ENCODE measurements around the gene CTTN. TPM values are rescaled to one million over a fixed set of nuclear protein-coding genes. Genes with fewer than 3 reads are reported as not detected.
"Not testable (repeated sequence)": the region's sequence is repeated elsewhere in the genome, so short reads cannot be mapped to it uniquely, and the experiment has no call there.

CTTN gene
- total RNA-seq, 1 donor from 2014 or later, result 227 TPM

DNA sequence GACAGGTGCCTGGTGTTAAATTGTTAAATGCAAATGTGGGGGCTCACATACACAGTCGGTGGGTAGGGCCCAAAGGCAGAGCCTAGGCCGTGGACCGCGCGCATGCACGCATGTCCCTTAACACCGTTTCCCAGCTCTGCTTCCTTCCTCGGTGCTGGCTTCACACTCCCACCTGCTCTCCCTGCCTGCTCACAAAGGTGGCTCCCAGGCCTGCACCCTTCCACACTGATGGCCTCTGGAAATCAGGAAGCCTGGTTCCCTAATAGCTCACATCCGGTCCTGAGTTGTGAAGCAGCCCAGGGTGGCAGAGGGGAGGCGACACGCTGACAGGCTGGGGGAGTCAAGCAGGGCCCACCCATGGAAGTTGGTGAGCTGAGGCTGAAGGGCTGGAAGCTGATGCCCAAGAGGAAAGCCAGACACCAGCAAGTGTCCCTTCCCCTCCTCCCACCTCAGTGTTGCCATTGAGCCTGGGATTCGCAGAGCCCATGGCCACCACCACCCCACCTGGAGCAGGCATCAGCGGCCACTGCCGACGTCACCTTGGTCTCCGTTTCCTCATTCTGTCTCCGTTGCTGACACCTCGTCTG, 13.7 kb upstream of the CTTN start:
- Histone ChIP-seq H3K4me3 (no peak overlapping the region), H3K9me3 (no peaks in the 10 kb centered on the region), H3K4me1 (peaks cover 18% of the 10 kb centered on the region), H3K36me3 (peaks cover 0 to 9% of the 10 kb centered on the region in 2 donors), H3K27me3 (no peaks in the 10 kb centered on the region), H3K27ac (peak overlapping the region; percentile 33)
- TF ChIP-seq POLR2AphosphoS5 (IDR thresholded peaks at IDR 0.05; ENCODE audit: insufficient read depth in 1 of 2, low read depth in 1 of 2) (no peak), POLR2A (IDR thresholded peaks at IDR 0.05) (no peak)
- TF ChIP-seq, protein P1, sequence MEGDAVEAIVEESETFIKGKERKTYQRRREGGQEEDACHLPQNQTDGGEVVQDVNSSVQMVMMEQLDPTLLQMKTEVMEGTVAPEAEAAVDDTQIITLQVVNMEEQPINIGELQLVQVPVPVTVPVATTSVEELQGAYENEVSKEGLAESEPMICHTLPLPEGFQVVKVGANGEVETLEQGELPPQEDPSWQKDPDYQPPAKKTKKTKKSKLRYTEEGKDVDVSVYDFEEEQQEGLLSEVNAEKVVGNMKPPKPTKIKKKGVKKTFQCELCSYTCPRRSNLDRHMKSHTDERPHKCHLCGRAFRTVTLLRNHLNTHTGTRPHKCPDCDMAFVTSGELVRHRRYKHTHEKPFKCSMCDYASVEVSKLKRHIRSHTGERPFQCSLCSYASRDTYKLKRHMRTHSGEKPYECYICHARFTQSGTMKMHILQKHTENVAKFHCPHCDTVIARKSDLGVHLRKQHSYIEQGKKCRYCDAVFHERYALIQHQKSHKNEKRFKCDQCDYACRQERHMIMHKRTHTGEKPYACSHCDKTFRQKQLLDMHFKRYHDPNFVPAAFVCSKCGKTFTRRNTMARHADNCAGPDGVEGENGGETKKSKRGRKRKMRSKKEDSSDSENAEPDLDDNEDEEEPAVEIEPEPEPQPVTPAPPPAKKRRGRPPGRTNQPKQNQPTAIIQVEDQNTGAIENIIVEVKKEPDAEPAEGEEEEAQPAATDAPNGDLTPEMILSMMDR (IDR thresholded peaks at IDR 0.05), result no peak
- DNase-seq (ENCODE audit: extremely low spot score in 2 of 2), result no peak
- intact Hi-C loops (cut with DNase I), result no loop called here

DNA sequence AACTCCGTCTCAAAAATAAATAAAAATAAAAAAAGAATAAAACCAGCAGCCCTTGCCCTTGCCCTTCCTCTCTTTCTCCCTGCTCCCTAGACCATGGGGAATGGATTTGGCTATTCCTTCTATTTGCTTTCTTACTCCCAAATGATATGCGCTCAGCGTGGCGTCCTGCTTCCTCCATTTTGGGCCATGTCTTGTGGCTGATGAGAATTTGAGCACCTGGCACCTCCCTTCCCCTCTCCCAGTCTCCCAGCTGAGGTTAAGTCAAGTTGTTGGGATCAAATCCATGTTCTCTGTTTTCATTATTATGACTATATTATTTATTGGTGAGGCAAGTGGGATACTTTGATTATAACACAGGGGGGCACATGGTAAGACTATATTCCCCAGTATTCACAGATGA, 10.8 kb upstream of the CTTN start:
- Histone ChIP-seq H3K9me3 (no peaks in the 10 kb centered on the region), H3K36me3 (no peaks in the 10 kb centered on the region), H3K4me1 (peaks cover 10% of the 10 kb centered on the region), H3K27ac (no peak overlapping the region), H3K27me3 (no peaks in the 10 kb centered on the region), H3K4me3 (no peak overlapping the region)
- intact Hi-C loops (cut with DNase I), result no loop called here
- no peak for TF ChIP-seq POLR2A (IDR thresholded peaks at IDR 0.05)
- no peak for TF ChIP-seq POLR2AphosphoS5 (IDR thresholded peaks at IDR 0.05; ENCODE audit: insufficient read depth in 1 of 2, low read depth in 1 of 2)
- TF ChIP-seq, protein P1 (IDR thresholded peaks at IDR 0.05), result no peak
- no peak for DNase-seq (ENCODE audit: extremely low spot score in 2 of 2)

DNA sequence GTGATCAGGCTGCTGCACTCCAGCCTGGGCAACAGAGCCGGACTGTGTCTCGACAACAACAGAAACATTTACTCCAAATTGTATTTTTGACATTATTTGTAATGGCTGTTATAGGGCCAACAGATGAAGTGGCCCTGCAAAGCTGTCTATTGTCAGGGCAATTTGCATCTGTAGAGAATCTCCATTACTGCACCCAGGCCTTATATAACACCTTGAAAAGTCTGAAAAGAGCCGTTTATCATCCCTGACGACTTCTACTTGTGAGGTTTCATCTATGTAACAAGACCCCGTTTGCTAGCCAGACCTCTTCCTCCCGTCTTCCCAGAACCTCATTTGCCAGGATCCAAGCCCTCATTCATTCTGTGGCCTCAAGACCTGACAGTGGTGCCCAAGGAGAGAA, 9.1 kb upstream of the CTTN start:
- Histone ChIP-seq H3K4me1 (peaks cover 8% of the 10 kb centered on the region), H3K4me3 (no peak overlapping the region), H3K27me3 (no peaks in the 10 kb centered on the region), H3K36me3 (no peaks in the 10 kb centered on the region), H3K27ac (no peak overlapping the region), H3K9me3 (no peaks in the 10 kb centered on the region)
- TF ChIP-seq POLR2A (IDR thresholded peaks at IDR 0.05), result no peak
- TF ChIP-seq, protein P1 (IDR thresholded peaks at IDR 0.05), result no peak
- TF ChIP-seq POLR2AphosphoS5 (IDR thresholded peaks at IDR 0.05; ENCODE audit: insufficient read depth in 1 of 2, low read depth in 1 of 2), result no peak
- no peak for DNase-seq (ENCODE audit: extremely low spot score in 2 of 2)
- intact Hi-C loops (cut with DNase I), result no loop called here

DNA sequence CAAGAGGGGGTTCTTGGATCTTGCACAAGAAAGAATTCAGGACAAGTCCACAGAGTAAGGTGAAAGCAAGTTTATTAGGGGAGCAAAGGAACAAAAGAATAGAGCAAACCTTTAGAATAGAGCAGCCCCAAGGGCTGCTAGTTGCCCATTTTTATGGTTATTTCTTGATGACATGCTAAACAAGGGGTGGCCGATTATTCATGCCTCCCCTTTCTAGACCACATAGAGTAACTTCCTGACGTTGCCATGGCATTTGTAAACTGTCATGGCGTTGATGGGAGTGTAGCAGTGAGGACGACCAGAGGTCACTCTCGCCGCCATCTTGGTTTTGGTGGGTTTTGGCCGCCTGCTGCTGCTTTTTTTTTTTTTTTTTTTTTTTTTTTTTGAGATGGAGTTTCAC, 7.4 kb upstream of the CTTN start:
- H3K4me1 ChIP-seq; H3K27ac ChIP-seq; H3K36me3 ChIP-seq; H3K9me3 ChIP-seq; H3K27me3 ChIP-seq; intact Hi-C loops (cut with DNase I); DNase-seq (ENCODE audit: extremely low spot score in 2 of 2); H3K4me3 ChIP-seq: not testable (repeated sequence)

GRCh38 chr11:70394211-70394950, 3.9 kb upstream of the CTTN start:
- no peak for DNase-seq (ENCODE audit: extremely low spot score in 2 of 2)

More at GRCh38 chr11:70394211-70394950, 3.9 kb upstream of the CTTN start:
- Histone ChIP-seq H3K4me1 (peaks cover 13% of the 10 kb centered on the region), H3K27ac (no peak overlapping the region), H3K4me3 (no peak overlapping the region), H3K9me3 (no peaks in the 10 kb centered on the region), H3K27me3 (no peaks in the 10 kb centered on the region), H3K36me3 (no peaks in the 10 kb centered on the region)
- intact Hi-C loops (cut with DNase I), result no loop called here
- TF ChIP-seq, protein P1 (IDR thresholded peaks at IDR 0.05), result no peak
- TF ChIP-seq POLR2AphosphoS5 (IDR thresholded peaks at IDR 0.05; ENCODE audit: insufficient read depth in 1 of 2, low read depth in 1 of 2), result no peak
- TF ChIP-seq POLR2A (IDR thresholded peaks at IDR 0.05), result no peak
